Endothelial cell of umbilical vein (primary cell): Measurements from ENCODE around the gene KCNH2. TPM values are rescaled to one million over a fixed set of nuclear protein-coding genes. Genes with fewer than 3 reads are reported as not detected.

Source experiments
- BruUV-seq: library from RNA; stranded (reverse); fragments of 400-500 nt; replicated peaks from 2 replicates; lab custom pipeline; 2021; lab: Mats Ljungman, UMichigan
- CTCF ChIA-PET: fragments of 300-600, 350-600 bp; sonication (Branson Sonifier 250); formaldehyde crosslinking; loops from one replicate; lab custom pipeline; 2021; ENCODE audit warnings: antibody characterized with exemption, inconsistent platforms; lab: Charles Lee
- POLR2A ChIA-PET: fragments of 300-600, 350-600 bp; sonication (Branson Sonifier 250); formaldehyde crosslinking; loops from one replicate; lab custom pipeline; 2021; ENCODE audit warnings: antibody characterized with exemption, inconsistent platforms; lab: Charles Lee
- DNase-seq: peaks from one replicate; pipeline ENCODE4 v3.0.0-alpha.2; 2011; ENCODE audit warnings: low read depth, low spot score
- FAIRE-seq: peaks from 2 replicates; lab custom pipeline; 2011; peaks lifted over from hg19 to GRCh38; lab: Jason Lieb, UNC
- H2AFZ ChIP-seq: 2 replicates; pipeline ENCODE4 v1.6.0; 2012; ENCODE audit warnings: low read depth, low read length, control low read depth, inconsistent platforms
- H3K27ac ChIP-seq: 2 replicates; pipeline ENCODE4 v1.5.1; 2011; ENCODE audit warnings: low read depth, mild to moderate bottlenecking, control low read depth, low read length, moderate library complexity; ENCODE audit not compliant: insufficient read depth
- H3K27me3 ChIP-seq, 2 experiments: 2 replicates each; pipeline versions ENCODE4 v1.6.0 to v1.6.1; 2011; ENCODE audit warnings: low read length in 2 of 2, mixed read lengths in 1 of 2; ENCODE audit not compliant: control insufficient read depth in 2 of 2, insufficient read depth in 2 of 2
- H3K36me3 ChIP-seq, 2 experiments: 2 replicates in 1 of 2; 3 replicates in 1 of 2; pipeline ENCODE4 v1.5.1; 2011; ENCODE audit warnings: low read length in 2 of 2, mild to moderate bottlenecking in 1 of 2, moderate library complexity in 1 of 2; ENCODE audit not compliant: control insufficient read depth in 2 of 2, insufficient read depth in 2 of 2; ENCODE audit errors: extremely low read depth in 1 of 2
- H3K4me1 ChIP-seq: 3 replicates; pipeline ENCODE4 v1.5.1; 2011; ENCODE audit warnings: mild to moderate bottlenecking, low read length; ENCODE audit not compliant: control insufficient read depth, insufficient read depth; ENCODE audit errors: extremely low read depth
- H3K4me2 ChIP-seq: 2 replicates; pipeline ENCODE4 v1.6.1; 2011; ENCODE audit warnings: low read length, control low read depth, mixed read lengths; ENCODE audit not compliant: insufficient read depth
- H3K4me3 ChIP-seq, 3 experiments: fragments of 200-600 bp in 1 of 3; sonication (generic), shearing (Covaris generic) in 1 of 3; replicated peaks in 1 of 3; 2 replicates each; pipeline ENCODE4 v1.5.1; 2011 to 2016; ENCODE audit warnings: control low read depth in 3 of 3, low read length in 3 of 3, mild to moderate bottlenecking in 2 of 3, inconsistent platforms in 1 of 3, low read depth in 1 of 3, moderate library complexity in 1 of 3; ENCODE audit not compliant: insufficient read depth in 1 of 3
- H3K79me2 ChIP-seq: 2 replicates; pipeline ENCODE4 v1.6.0; 2012; ENCODE audit warnings: low read length, inconsistent platforms; ENCODE audit not compliant: control insufficient read depth, insufficient read depth
- H3K9ac ChIP-seq: replicated peaks from 2 replicates; pipeline ENCODE3; 2011; ENCODE audit warnings: low read length, control low read depth; ENCODE audit not compliant: insufficient read depth; ENCODE audit errors: extremely low read depth
- H3K9me1 ChIP-seq: replicated peaks from 3 replicates; pipeline ENCODE4 v1.6.0; 2011; ENCODE audit warnings: mild to moderate bottlenecking, low read length; ENCODE audit not compliant: control insufficient read depth, insufficient read depth; ENCODE audit errors: extremely low read depth
- H3K9me3 ChIP-seq: replicated peaks from 2 replicates; pipeline ENCODE4 v1.5.1; 2012; ENCODE audit warnings: low read length, inconsistent platforms; ENCODE audit not compliant: control insufficient read depth, insufficient read depth
- H4K20me1 ChIP-seq: replicated peaks from 2 replicates; pipeline ENCODE3; 2011; ENCODE audit warnings: mild to moderate bottlenecking, low read length; ENCODE audit not compliant: control insufficient read depth, insufficient read depth; ENCODE audit errors: extremely low read depth
- EZH2 ChIP-seq: IDR thresholded peaks from 2 replicates; pipeline ENCODE4 v1.6.1; 2012; ENCODE audit warnings: borderline replicate concordance, low read depth, mild to moderate bottlenecking, moderate library complexity, low read length, inconsistent platforms; ENCODE audit not compliant: severe bottlenecking
- FOS ChIP-seq: IDR thresholded peaks from 2 replicates; pipeline ENCODE4 v1.6.1; 2011; ENCODE audit warnings: mild to moderate bottlenecking, low read length, moderate library complexity, borderline replicate concordance; ENCODE audit not compliant: insufficient read depth
- GATA2 ChIP-seq: IDR thresholded peaks from 2 replicates; pipeline ENCODE4 v1.7.0; 2011; ENCODE audit warnings: low read depth, mild to moderate bottlenecking, moderate library complexity, mixed read lengths, low read length; ENCODE audit not compliant: insufficient read length, insufficient read depth
- JUN ChIP-seq: IDR thresholded peaks from 2 replicates; pipeline ENCODE4 v1.6.1; 2011; ENCODE audit warnings: borderline replicate concordance, low read depth; ENCODE audit not compliant: insufficient read length, insufficient read depth
- MYC ChIP-seq: IDR thresholded peaks from one replicate; pipeline ENCODE4 v1.6.1; 2011; ENCODE audit warnings: mild to moderate bottlenecking, low read depth, low read length
- POLR2A ChIP-seq: IDR thresholded peaks from 2 replicates; pipeline ENCODE4 v1.6.1; 2012; ENCODE audit warnings: low read depth, mild to moderate bottlenecking, control low read depth, low read length
- POLR2AphosphoS5 ChIP-seq: IDR thresholded peaks from 2 replicates; pipeline ENCODE4 v1.6.1; 2012; ENCODE audit warnings: low read depth, mild to moderate bottlenecking, control low read depth, low read length, moderate library complexity; ENCODE audit not compliant: insufficient read depth
- dilution Hi-C: fragments of 300-500 bp; cut with MboI; formaldehyde crosslinking; loops from one replicate; pipeline ENCODE4 v1.15.0; 2019; ENCODE audit warnings: low sequenced_read_pairs; ENCODE audit not compliant: extremely low pct_ligation_motif_present
- intact Hi-C: fragments of 100-400 bp; cut with micrococcal nuclease; formaldehyde crosslinking; loops from one replicate; pipeline ENCODE4 v1.10.0; 2022
- polyA plus RNA-seq, 4 experiments: library from polyadenylated mRNA; depleted of rRNA in 3 of 4; stranded (reverse) in 3 of 4; unstranded in 1 of 4; fragments of >200 nt; gene quantifications; 2 replicates each; pipeline versions ENCODE4 v1.2.1 to v1.2.3, GENCODE V29; 2011 to 2012; ENCODE audit warnings: missing spikeins in 1 of 4
- total RNA-seq: library from RNA; stranded (reverse); gene quantifications from 2 replicates; pipeline ENCODE4 v1.2.3, GENCODE V29; 2021
- TF ChIP-seq, protein P1 (sequence below), 2 donors: IDR thresholded peaks; 1 replicate in 1 of 2; 2 replicates in 1 of 2; pipeline ENCODE4 v1.5.1; 2011; ENCODE audit warnings: low read length in 2 of 2, mild to moderate bottlenecking in 2 of 2, moderate library complexity in 2 of 2, control low read depth in 1 of 2, inconsistent platforms in 1 of 2, low read depth in 1 of 2; ENCODE audit not compliant: insufficient read depth in 1 of 2; ENCODE audit errors: extremely low read depth in 1 of 2
- TF ChIP-seq, protein P2 (sequence below): IDR thresholded peaks from 2 replicates; pipeline ENCODE4 v1.6.1; 2011; ENCODE audit not compliant: insufficient read depth, insufficient read length

Gene KCNH2
- total and polyA plus RNA-seq, 2 donors (not counting 3 experiments of a cell fraction or from before 2014, with no cell fraction given) = 0.03 to 0.09 TPM

DNA sequence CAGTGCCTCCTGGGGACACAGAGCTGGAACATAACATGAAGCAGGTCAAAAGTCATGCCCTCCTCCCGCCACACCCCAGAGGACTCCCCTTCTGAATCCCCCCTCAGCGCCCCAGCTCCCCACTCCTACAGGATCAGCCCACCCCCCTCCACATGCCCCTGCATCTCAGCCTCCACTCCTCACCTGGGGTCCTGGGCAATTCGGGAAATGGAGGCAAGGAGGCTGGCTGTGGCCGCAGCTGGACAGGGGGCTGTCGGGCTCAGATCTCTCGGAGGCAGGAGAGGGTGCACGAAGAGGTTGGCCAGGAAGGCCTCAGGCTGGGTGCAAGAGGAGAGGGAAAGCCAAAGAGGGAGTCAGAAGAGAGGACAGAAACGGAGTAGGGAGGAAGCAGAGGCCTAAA is 38.4 kb upstream of the KCNH2 start:
- peaks cover 15% of the 10 kb centered on the region for H3K4me1 ChIP-seq
- H3K79me2 ChIP-seq = no peaks in the 10 kb centered on the region
- DNase-seq = no peak
- BruUV-seq = no TSS peak
- ChIA-PET POLR2A (no interaction called here), CTCF (interaction anchor here (0.7 to 8.8 kb wide), 6 partner anchors 8 to 54 kb away, joined by 3 to 107 read pairs (median 7); no protein-coding TSS in a partner anchor)
- TF ChIP-seq FOS = no peak
- TF ChIP-seq, protein P1, sequence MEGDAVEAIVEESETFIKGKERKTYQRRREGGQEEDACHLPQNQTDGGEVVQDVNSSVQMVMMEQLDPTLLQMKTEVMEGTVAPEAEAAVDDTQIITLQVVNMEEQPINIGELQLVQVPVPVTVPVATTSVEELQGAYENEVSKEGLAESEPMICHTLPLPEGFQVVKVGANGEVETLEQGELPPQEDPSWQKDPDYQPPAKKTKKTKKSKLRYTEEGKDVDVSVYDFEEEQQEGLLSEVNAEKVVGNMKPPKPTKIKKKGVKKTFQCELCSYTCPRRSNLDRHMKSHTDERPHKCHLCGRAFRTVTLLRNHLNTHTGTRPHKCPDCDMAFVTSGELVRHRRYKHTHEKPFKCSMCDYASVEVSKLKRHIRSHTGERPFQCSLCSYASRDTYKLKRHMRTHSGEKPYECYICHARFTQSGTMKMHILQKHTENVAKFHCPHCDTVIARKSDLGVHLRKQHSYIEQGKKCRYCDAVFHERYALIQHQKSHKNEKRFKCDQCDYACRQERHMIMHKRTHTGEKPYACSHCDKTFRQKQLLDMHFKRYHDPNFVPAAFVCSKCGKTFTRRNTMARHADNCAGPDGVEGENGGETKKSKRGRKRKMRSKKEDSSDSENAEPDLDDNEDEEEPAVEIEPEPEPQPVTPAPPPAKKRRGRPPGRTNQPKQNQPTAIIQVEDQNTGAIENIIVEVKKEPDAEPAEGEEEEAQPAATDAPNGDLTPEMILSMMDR (IDR thresholded peaks at IDR 0.05; ENCODE audit: extremely low read depth in 1 of 2, insufficient read depth in 1 of 2, low read depth in 1 of 2, low read length in 2 of 2) = no peak
- H3K9me1 ChIP-seq = no peaks in the 10 kb centered on the region
- H3K4me3 ChIP-seq = no peak overlapping the region
- H3K9ac ChIP-seq = no peak overlapping the region
- dilution Hi-C loops (no loop called here), intact Hi-C loops (no loop called here)
- no peak overlapping the region for H3K4me2 ChIP-seq
- H3K36me3 ChIP-seq = peaks cover 0 to 16% of the 10 kb centered on the region in 2 experiments
- H3K9me3 ChIP-seq = no peaks in the 10 kb centered on the region
- no peak for FAIRE-seq
- peaks cover 10 to 14% of the 10 kb centered on the region in 2 experiments for H3K27me3 ChIP-seq
- no peak overlapping the region for H2AFZ ChIP-seq
- H4K20me1 ChIP-seq = no peaks in the 10 kb centered on the region
- no peak overlapping the region for H3K27ac ChIP-seq

DNA sequence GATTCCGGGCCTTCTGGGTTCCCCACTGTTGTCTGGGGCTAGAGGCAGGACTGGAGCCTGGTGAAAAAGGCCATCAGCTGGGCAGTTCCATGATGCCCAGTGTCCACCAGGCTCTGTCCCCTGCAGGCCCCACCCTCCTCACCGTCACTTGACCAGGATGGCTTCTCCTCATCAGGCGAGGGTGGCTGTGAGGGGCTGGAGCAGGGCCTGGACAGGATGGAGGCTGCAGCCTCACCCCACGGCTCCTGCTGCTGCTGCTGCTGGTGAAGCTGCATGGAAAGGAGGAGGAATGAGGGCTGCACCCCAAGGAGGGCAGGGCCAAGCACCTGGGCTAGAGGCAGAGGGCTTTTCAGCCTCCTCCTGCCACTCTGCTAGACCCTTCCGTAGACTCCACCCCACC is 37.8 kb upstream of the KCNH2 start:
- H3K27me3 ChIP-seq = peaks cover 10 to 14% of the 10 kb centered on the region in 2 experiments

More for the DNA sequence above, 37.8 kb upstream of the KCNH2 start:
- H3K9me3 ChIP-seq = no peaks in the 10 kb centered on the region
- dilution Hi-C loops (no loop called here), intact Hi-C loops (no loop called here)
- no peak overlapping the region for H3K27ac ChIP-seq
- no peak overlapping the region for H3K4me3 ChIP-seq
- CTCF ChIA-PET = interaction anchor here (1.3 to 8.8 kb wide), 2 partner anchors 8 to 47 kb away, joined by 3 to 107 read pairs; no protein-coding TSS in a partner anchor
- H3K36me3 ChIP-seq = peaks cover 0 to 16% of the 10 kb centered on the region in 2 experiments
- no peaks in the 10 kb centered on the region for H3K79me2 ChIP-seq
- TF ChIP-seq MYC (no peak), POLR2AphosphoS5 (no peak), GATA2 (no peak), JUN (no peak), POLR2A (peak; percentile 17), EZH2 (no peak), FOS (no peak)
- TF ChIP-seq, protein P1 (IDR thresholded peaks at IDR 0.05; ENCODE audit: extremely low read depth in 1 of 2, insufficient read depth in 1 of 2, low read depth in 1 of 2, low read length in 2 of 2) = no peak
- TF ChIP-seq, protein P2, sequence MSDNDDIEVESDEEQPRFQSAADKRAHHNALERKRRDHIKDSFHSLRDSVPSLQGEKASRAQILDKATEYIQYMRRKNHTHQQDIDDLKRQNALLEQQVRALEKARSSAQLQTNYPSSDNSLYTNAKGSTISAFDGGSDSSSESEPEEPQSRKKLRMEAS = no peak
- POLR2A ChIA-PET = no interaction called here
- FAIRE-seq (no peak), DNase-seq (no peak)
- no TSS peak for BruUV-seq
- no peak overlapping the region for H2AFZ ChIP-seq
- peaks cover 15% of the 10 kb centered on the region for H3K4me1 ChIP-seq
- no peak overlapping the region for H3K4me2 ChIP-seq
- H3K9ac ChIP-seq = no peak overlapping the region
- H3K9me1 ChIP-seq = no peaks in the 10 kb centered on the region
- no peaks in the 10 kb centered on the region for H4K20me1 ChIP-seq
